ENCODE data around the gene MCF2L. TPM values are rescaled to one million over a fixed set of nuclear protein-coding genes. Genes with fewer than 3 reads are reported as not detected.
"Not testable (repeated sequence)": the region's sequence is repeated elsewhere in the genome, so short reads cannot be mapped to it uniquely, and the experiment has no call there.

MCF2L gene
- polyA plus RNA-seq, 2 donors: 10.9 to 19.4 TPM

DNA sequence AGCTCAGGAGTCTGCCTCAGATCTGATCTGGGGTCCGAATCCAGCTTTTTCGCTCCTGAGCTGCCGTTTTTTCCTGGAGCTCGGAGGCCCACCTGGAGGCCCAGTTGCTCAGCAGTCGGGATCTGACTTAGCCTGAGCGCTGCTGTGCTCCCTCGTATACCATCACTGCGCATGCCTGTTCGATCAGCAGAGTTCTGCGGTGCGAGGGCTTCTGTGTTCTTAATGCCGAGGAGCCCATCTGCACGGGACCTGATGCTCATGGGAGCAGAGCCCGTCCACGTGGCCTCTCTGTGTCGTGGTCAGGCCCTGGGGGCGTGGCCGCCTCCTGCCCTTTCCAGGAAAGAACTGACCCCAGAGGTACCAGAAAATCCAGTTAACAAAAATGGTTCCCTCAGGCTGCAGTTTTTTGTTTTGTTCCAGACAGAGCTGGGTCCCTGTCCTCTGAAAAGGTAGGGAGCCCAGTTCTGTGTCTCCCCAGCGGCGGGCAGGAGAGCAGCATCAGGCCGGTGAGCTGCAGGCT is 57.4 kb downstream of the MCF2L start:
- no peaks in the 10 kb centered on the region for H3K9me3 ChIP-seq (ENCODE audit: control insufficient read depth in 2 of 2, insufficient read depth in 1 of 2, low read depth in 1 of 2, low read length in 1 of 2)
- H3K27ac ChIP-seq (ENCODE audit: low read depth in 2 of 2, low read length in 1 of 2): no peak overlapping the region
- H3K4me1 ChIP-seq (ENCODE audit: control insufficient read depth in 2 of 2, insufficient read depth in 2 of 2, low read length in 1 of 2): peaks cover 0 to 15% of the 10 kb centered on the region in 2 donors
- no peak overlapping the region for H3K4me3 ChIP-seq (ENCODE audit: low read depth in 1 of 2, low read length in 2 of 2)
- 86 to 88% methylated on average over 21 of the region's 21 CpGs for WGBS, 2 donors
- H3K27me3 ChIP-seq (ENCODE audit: control insufficient read depth in 1 of 2, insufficient read depth in 2 of 2, low read length in 2 of 2): no peaks in the 10 kb centered on the region
- H3K36me3 ChIP-seq (ENCODE audit: control insufficient read depth in 2 of 2, insufficient read depth in 2 of 2, low read length in 1 of 2): no peaks in the 10 kb centered on the region

DNA sequence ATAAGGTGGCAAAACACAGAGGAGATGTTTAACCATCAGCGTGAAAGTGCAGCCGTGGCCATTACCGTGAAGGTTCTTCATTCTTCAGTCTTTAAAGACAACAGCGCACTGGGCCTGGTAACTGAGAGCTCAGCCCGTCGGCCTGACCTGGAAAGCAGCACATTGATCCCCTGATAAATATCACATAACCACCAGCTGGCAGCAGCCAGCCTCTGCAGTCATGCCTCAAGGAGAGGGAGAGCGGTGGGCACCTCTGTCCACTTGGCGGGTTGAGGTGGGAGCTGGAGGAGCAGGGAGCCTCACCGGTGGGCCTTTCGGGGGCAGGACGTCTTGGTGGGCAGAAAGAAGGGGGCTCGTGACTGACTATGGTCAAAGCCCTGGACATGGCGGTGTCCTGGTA is 58.1 kb downstream of the MCF2L start:
- Histone ChIP-seq H3K27ac (ENCODE audit: low read depth in 2 of 2, low read length in 1 of 2) (no peak overlapping the region), H3K9me3 (ENCODE audit: control insufficient read depth in 2 of 2, insufficient read depth in 1 of 2, low read depth in 1 of 2, low read length in 1 of 2) (no peaks in the 10 kb centered on the region), H3K4me3 (ENCODE audit: low read depth in 1 of 2, low read length in 2 of 2) (no peak overlapping the region), H3K4me1 (ENCODE audit: control insufficient read depth in 2 of 2, insufficient read depth in 2 of 2, low read length in 1 of 2) (peaks cover 0 to 8% of the 10 kb centered on the region in 2 donors), H3K36me3 (ENCODE audit: control insufficient read depth in 2 of 2, insufficient read depth in 2 of 2, low read length in 1 of 2) (no peaks in the 10 kb centered on the region), H3K27me3 (ENCODE audit: control insufficient read depth in 1 of 2, insufficient read depth in 2 of 2, low read length in 2 of 2) (no peaks in the 10 kb centered on the region)
- WGBS, 2 donors: 86 to 90% methylated on average over 13 of the region's 13 CpGs

DNA sequence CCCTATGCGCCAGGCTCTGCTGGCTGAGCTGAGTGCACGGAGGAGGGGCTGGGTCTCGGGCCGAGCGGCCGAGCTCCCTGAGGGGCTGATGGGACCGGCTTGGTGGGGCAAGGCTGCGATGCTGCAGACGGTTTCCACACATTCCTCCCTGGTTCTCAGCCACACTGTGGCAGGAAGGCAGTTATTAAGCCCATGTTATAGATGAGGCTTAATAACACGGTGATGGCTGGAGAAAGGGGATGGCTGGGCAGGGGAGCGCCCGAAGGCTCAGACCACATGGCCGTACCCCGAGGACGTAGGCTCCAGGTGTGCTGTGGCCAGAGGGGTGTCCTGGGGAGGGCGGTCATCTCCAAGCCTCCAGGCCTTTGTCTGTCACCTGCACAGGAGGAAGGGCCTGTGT is 58.6 kb downstream of the MCF2L start:
- H3K9me3 ChIP-seq (ENCODE audit: control insufficient read depth in 2 of 2, insufficient read depth in 1 of 2, low read depth in 1 of 2, low read length in 1 of 2): no peaks in the 10 kb centered on the region
- no peaks in the 10 kb centered on the region for H3K27me3 ChIP-seq (ENCODE audit: control insufficient read depth in 1 of 2, insufficient read depth in 2 of 2, low read length in 2 of 2)
- no peak overlapping the region for H3K27ac ChIP-seq (ENCODE audit: low read depth in 2 of 2, low read length in 1 of 2)
- H3K4me3 ChIP-seq (ENCODE audit: low read depth in 1 of 2, low read length in 2 of 2): no peak overlapping the region
- H3K4me1 ChIP-seq (ENCODE audit: control insufficient read depth in 2 of 2, insufficient read depth in 2 of 2, low read length in 1 of 2): peaks cover 0 to 8% of the 10 kb centered on the region in 2 donors
- H3K36me3 ChIP-seq (ENCODE audit: control insufficient read depth in 2 of 2, insufficient read depth in 2 of 2, low read length in 1 of 2): no peaks in the 10 kb centered on the region
- 91 to 92% methylated on average over 16 of the region's 16 CpGs for WGBS, 2 donors

DNA sequence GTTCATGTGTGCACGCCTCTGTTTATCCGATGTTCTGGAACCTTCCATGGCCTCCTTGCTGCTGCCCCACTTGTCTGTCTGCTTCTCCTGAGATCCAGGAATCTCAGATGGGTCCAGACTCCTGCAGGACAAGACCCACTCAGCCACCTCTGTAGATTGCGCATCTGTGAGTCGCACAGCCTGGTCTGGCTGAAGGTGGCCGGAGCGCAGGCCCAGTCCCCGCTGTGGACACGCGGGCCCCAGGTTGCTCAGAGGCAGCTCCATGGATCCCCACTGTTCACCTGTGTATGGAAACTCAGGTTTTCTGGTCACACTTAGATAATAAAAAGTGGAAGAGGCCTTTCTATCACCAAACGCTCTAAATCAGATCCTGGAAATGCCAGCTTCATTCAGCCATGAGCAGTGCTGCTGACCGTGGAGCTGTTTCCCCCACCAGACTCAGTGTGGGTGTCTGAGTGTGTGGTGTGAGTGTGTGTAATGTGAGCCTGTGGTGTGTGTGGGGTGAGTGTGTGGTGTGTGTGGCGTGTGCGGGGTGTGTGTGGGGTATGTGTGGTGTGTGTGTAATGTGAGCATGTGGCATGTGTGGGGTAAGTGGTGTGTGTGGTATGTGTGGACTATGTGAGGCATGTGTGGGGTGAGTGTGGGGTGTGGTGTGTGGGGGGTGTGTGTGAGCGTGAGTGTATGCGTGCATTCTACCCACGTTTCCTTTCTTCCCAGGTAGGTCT is 59.5 kb downstream of the MCF2L start:
- H3K27ac ChIP-seq (ENCODE audit: low read depth in 2 of 2, low read length in 1 of 2): no peak overlapping the region
- no peaks in the 10 kb centered on the region for H3K36me3 ChIP-seq (ENCODE audit: control insufficient read depth in 2 of 2, insufficient read depth in 2 of 2, low read length in 1 of 2)
- no peak overlapping the region for H3K4me3 ChIP-seq (ENCODE audit: low read depth in 1 of 2, low read length in 2 of 2)
- H3K27me3 ChIP-seq (ENCODE audit: control insufficient read depth in 1 of 2, insufficient read depth in 2 of 2, low read length in 2 of 2): no peaks in the 10 kb centered on the region
- 86% methylated on average over 16 of the region's 16 CpGs for WGBS, 2 donors
- no peaks in the 10 kb centered on the region for H3K9me3 ChIP-seq (ENCODE audit: control insufficient read depth in 2 of 2, insufficient read depth in 1 of 2, low read depth in 1 of 2, low read length in 1 of 2)
- H3K4me1 ChIP-seq (ENCODE audit: control insufficient read depth in 2 of 2, insufficient read depth in 2 of 2, low read length in 1 of 2): no peaks in the 10 kb centered on the region

DNA sequence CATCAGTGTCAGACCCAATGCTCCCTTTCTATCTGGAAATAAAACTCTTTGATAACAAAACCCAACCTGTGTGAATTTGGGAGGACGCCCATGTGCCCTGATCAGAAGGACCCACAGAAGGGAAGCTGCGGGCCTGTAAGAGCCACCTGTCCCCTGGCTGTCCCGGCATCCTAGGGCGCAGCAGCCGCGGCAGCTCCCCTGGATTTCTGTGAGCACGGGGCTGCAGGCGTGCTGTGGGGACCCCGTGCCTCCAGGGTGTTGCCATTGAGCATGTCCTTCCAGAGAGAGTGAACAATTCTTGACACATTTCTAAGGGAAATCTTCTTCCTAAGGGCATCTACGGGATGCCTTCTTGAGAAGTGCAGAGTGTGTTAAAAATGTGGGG is 60.0 kb downstream of the MCF2L start:
- H3K27me3 ChIP-seq (ENCODE audit: control insufficient read depth in 1 of 2, insufficient read depth in 2 of 2, low read length in 2 of 2): no peaks in the 10 kb centered on the region
- no peaks in the 10 kb centered on the region for H3K36me3 ChIP-seq (ENCODE audit: control insufficient read depth in 2 of 2, insufficient read depth in 2 of 2, low read length in 1 of 2)
- WGBS, 2 donors: 77 to 79% methylated on average over 10 of the region's 10 CpGs

DNA sequence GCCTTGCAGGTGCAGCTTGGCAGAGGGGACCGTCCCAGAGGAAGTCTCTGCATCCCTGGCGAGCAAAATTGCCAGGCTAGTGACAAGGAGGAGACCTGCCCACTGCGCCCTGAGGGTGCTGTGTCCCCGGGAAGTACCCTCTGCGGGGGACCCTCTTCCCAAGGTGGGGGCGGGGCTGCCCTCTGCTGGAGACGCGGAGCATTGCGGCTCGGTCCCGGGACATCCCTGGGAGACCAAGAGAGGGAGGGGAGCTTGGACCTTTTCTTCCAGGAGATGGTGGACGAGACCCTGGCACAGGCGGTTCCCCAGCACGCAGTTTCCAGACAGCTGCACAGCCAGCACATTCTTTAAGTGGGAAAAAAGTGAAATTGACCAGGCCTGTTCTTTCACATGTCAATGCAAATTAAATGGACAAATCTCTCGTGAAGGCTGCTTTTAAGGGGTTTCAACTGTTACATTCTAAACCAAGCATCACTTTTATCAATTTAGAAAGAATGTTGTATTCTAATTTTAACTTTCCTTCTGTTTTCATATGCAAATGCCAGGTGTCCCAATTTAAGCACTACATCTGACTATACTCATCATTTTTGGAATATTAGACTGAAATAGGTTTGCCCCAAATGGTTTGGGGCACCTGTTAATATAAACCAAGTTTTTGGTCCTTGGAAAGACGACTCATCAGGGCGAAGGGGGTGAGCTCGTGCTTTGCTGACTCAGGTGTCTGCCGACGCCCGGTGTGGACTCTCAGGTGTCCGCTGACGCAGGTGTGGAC is 60.7 kb downstream of the MCF2L start:
- no peaks in the 10 kb centered on the region for H3K4me1 ChIP-seq (ENCODE audit: control insufficient read depth in 2 of 2, insufficient read depth in 2 of 2, low read length in 1 of 2)
- 38 to 39% methylated on average over 23 of the region's 23 CpGs for WGBS, 2 donors
- no peaks in the 10 kb centered on the region for H3K27me3 ChIP-seq (ENCODE audit: control insufficient read depth in 1 of 2, insufficient read depth in 2 of 2, low read length in 2 of 2)
- H3K4me3 ChIP-seq (ENCODE audit: low read depth in 1 of 2, low read length in 2 of 2): no peak overlapping the region
- H3K9me3 ChIP-seq (ENCODE audit: control insufficient read depth in 2 of 2, insufficient read depth in 1 of 2, low read depth in 1 of 2, low read length in 1 of 2): no peaks in the 10 kb centered on the region
- H3K36me3 ChIP-seq (ENCODE audit: control insufficient read depth in 2 of 2, insufficient read depth in 2 of 2, low read length in 1 of 2): no peaks in the 10 kb centered on the region
- no peak overlapping the region for H3K27ac ChIP-seq (ENCODE audit: low read depth in 2 of 2, low read length in 1 of 2)

More for the DNA sequence above, 60.0 kb downstream of the MCF2L start:
- Histone ChIP-seq H3K4me1 (ENCODE audit: control insufficient read depth in 2 of 2, insufficient read depth in 2 of 2, low read length in 1 of 2) (no peaks in the 10 kb centered on the region), H3K4me3 (ENCODE audit: low read depth in 1 of 2, low read length in 2 of 2) (no peak overlapping the region), H3K9me3 (ENCODE audit: control insufficient read depth in 2 of 2, insufficient read depth in 1 of 2, low read depth in 1 of 2, low read length in 1 of 2) (no peaks in the 10 kb centered on the region), H3K27ac (ENCODE audit: low read depth in 2 of 2, low read length in 1 of 2) (no peak overlapping the region)

DNA sequence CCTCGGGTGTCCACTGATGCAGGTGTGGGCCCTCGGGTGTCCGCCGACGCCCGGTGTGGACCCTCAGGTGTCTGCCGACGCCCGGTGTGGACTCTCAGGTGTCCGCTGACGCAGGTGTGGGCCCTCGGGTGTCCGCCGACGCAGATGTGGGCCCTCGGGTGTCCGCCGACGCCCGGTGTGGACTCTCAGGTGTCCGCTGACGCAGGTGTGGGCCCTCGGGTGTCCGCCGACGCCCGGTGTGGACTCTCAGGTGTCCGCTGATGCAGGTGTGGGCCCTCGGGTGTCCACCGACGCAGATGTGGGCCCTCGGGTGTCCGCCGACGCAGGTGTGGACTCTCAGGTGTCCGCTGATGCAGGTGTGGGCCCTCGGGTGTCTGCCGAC is 61.2 kb downstream of the MCF2L start:
- WGBS, 2 donors: 88 to 91% methylated on average over 37 to 38 of the region's 38 CpGs
- not testable (repeated sequence) for H3K4me3 ChIP-seq (ENCODE audit: low read depth in 1 of 2, low read length in 2 of 2)

DNA sequence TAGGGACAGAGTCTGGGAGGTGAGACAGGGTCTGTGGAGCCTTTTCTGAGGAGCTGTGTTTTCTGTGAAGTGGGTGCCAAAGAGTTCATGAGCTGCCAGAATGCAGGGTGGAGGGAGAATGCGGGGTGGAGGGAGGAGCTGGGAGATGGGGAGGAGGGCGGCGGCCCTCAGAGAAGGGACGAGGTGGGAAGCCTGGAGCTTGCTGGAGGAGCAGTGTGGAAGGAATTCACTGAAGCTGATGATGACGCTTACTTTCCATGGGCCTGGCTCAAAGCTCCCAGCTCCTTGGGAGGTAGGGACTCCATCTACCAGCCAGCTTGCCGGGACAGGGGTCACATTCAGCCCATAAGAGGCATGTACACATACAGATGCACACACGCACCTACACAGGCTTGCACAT is 62.5 kb downstream of the MCF2L start:
- no peak overlapping the region for H3K27ac ChIP-seq (ENCODE audit: low read depth in 2 of 2, low read length in 1 of 2)
- WGBS, 2 donors: 70 to 72% methylated on average over 7 of the region's 7 CpGs
- H3K27me3 ChIP-seq (ENCODE audit: control insufficient read depth in 1 of 2, insufficient read depth in 2 of 2, low read length in 2 of 2): no peaks in the 10 kb centered on the region
- no peaks in the 10 kb centered on the region for H3K36me3 ChIP-seq (ENCODE audit: control insufficient read depth in 2 of 2, insufficient read depth in 2 of 2, low read length in 1 of 2)
- H3K9me3 ChIP-seq (ENCODE audit: control insufficient read depth in 2 of 2, insufficient read depth in 1 of 2, low read depth in 1 of 2, low read length in 1 of 2): no peaks in the 10 kb centered on the region
- no peaks in the 10 kb centered on the region for H3K4me1 ChIP-seq (ENCODE audit: control insufficient read depth in 2 of 2, insufficient read depth in 2 of 2, low read length in 1 of 2)
- H3K4me3 ChIP-seq (ENCODE audit: low read depth in 1 of 2, low read length in 2 of 2): no peak overlapping the region

More for the DNA sequence above, 61.2 kb downstream of the MCF2L start:
- H3K27me3 ChIP-seq (ENCODE audit: control insufficient read depth in 1 of 2, insufficient read depth in 2 of 2, low read length in 2 of 2); H3K27ac ChIP-seq (ENCODE audit: low read depth in 2 of 2, low read length in 1 of 2); H3K4me1 ChIP-seq (ENCODE audit: control insufficient read depth in 2 of 2, insufficient read depth in 2 of 2, low read length in 1 of 2); H3K36me3 ChIP-seq (ENCODE audit: control insufficient read depth in 2 of 2, insufficient read depth in 2 of 2, low read length in 1 of 2); H3K9me3 ChIP-seq (ENCODE audit: control insufficient read depth in 2 of 2, insufficient read depth in 1 of 2, low read depth in 1 of 2, low read length in 1 of 2): not testable (repeated sequence)

DNA sequence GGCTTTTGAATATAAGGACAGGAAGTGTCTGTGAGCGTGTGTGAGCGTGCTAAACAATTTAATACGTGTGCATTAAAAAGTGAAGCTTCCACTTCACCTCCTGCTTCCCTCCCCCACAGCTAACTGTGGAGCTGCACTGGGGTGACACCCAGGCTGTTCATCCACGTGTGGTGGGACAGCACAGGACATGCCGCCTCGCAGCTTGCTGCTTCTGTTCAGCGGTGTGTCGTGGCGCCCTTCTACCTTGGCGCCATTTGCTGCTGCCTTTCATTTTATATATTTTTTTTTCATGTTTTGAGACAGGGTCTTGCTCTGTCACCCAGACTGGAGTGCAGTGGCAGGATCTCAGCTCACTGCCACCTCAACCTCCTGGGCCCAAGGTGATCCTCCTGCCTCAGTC is 63.3 kb downstream of the MCF2L start:
- Histone ChIP-seq H3K27me3 (ENCODE audit: control insufficient read depth in 1 of 2, insufficient read depth in 2 of 2, low read length in 2 of 2) (no peaks in the 10 kb centered on the region), H3K4me1 (ENCODE audit: control insufficient read depth in 2 of 2, insufficient read depth in 2 of 2, low read length in 1 of 2) (no peaks in the 10 kb centered on the region), H3K4me3 (ENCODE audit: low read depth in 1 of 2, low read length in 2 of 2) (no peak overlapping the region), H3K36me3 (ENCODE audit: control insufficient read depth in 2 of 2, insufficient read depth in 2 of 2, low read length in 1 of 2) (no peaks in the 10 kb centered on the region), H3K9me3 (ENCODE audit: control insufficient read depth in 2 of 2, insufficient read depth in 1 of 2, low read depth in 1 of 2, low read length in 1 of 2) (no peaks in the 10 kb centered on the region), H3K27ac (ENCODE audit: low read depth in 2 of 2, low read length in 1 of 2) (no peak overlapping the region)
- WGBS, 2 donors: 86 to 87% methylated on average over 10 of the region's 10 CpGs

All from esophagus (tissue), 2 donors.